Measurements from ENCODE around the gene OR52E1.

Gene OR52E1

GRCh38 chr11:5117588-5117987 is 48.2 kb downstream of the OR52E1 start:
- no peak for DNase-seq (ENCODE audit: low spot score)

- DNase-seq (ENCODE audit: low spot score) = no peak
These were observed 49.5 kb downstream of the OR52E1 start for GRCh38 chr11:5118893-5119292.
